ENCODE results near the gene NSD1.
"Not testable (repeated sequence)": the region's sequence is repeated elsewhere in the genome, so short reads cannot be mapped to it uniquely, and the experiment has no call there.

NSD1 gene

DNA sequence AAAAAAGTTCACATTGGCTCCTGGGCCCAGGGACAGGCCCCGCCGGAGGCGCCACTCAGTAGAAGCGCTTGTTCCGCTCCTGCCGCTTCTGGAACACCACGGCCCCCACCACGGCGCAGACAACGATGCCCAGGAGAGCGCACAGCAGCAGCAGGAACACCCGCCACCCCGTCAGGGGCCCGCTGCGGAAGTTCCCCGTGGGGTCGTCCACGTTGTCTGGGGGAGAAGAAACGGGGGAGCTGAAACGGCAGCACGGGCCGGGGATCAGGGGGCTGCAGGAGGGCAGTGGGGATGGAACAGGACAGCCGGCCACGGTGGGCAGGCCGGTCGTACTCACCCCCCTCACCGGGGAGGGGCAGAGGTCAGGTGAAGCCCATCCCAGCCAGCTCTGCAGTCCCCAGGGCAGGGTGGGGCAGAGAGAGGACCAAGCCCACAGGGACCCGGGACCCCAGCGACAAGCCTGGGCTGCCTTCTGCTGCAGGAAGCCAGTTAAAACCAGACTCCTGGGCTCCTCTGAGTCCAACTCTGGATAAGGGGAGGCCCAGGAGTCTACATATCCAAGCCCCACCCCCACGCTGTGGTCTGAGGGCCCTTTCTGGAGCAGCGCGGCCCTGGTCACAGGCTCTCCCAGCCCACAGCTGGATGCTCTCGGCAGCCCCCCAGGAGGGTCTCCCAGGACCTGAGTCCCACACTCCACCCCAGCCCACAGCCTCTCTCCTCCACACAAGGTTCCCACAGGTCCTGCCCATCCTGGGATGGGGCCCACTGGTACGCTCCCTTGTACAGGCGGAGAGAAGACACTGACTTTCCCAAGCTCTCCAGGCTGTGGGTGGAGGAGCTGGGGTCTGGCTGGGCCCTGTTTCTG lies 198.7 kb downstream of the NSD1 start:
- DNase-seq, result no peak

DNA sequence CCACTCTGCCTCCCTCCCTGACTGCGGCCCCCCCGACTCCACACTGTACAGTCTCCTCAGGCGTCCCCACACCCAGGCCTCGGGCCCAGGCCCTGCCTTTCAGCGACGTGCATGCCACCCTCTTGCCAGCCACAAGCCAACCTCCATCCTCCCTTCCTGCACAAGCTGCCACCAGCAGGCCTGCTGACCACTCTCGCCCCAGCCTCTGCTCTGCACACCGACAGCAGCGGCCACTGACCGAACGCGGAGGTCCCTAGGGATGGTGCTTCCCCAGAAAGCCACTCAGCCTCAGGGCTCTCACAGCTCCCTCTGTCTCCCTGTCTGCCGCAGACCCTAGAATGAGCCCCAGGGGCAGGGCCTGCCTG lies 199.3 kb downstream of the NSD1 start:
- DNase-seq, result no peak

DNA sequence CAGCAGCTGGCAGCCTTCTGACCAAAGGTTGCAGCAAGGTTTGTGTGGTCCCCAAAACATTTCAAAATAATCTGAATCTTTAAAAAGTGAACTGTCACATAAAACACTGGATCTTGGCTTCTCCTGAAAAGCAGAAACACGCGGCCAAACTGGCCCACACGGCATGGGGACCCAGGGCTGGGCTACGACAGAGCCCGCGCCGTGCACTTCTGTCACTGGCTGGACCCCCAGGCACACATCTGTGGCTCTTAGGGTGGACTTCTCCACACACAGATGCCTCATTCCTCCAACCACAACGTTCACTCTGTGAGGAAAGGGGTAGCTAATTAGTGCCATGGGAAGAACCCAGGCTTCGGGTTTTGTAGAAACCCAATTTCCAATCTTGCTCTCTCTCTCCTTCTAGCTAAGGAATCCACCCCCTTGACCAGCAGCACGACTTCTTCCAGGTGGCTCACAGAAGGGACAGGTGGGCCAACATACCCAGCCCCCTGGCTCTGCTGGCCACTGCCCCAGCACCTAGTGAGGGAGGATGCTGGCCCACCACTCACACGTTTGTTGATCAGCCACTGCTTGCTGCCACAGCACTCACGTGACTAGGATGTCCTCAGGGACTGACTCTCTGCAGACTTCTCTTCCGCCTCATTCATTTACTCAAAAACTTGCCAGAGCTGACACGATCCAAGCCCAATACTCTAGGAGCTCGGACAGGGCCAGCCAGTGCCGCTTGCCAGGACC lies 200.0 kb downstream of the NSD1 start:
- DNase-seq, result no peak

DNA sequence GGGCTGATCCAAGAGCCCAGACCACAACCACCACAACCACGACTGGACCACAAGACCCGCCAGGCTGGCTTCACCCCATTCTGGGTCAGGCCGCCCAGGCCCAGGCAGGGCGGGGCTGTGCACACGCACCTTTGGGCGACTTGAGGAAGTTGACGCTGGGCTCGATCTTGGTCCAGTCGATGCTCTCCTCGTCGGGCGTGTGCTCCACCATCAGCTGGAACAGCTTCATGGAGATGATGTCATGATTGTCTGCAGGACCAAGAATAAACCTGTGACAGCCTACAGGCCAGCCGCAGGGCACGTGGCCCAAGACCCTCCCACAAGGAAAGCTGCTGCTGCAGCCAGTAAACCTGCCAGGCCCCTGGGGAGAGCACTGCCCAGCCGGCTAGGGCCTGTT lies 200.6 kb downstream of the NSD1 start:
- no peak for DNase-seq

DNA sequence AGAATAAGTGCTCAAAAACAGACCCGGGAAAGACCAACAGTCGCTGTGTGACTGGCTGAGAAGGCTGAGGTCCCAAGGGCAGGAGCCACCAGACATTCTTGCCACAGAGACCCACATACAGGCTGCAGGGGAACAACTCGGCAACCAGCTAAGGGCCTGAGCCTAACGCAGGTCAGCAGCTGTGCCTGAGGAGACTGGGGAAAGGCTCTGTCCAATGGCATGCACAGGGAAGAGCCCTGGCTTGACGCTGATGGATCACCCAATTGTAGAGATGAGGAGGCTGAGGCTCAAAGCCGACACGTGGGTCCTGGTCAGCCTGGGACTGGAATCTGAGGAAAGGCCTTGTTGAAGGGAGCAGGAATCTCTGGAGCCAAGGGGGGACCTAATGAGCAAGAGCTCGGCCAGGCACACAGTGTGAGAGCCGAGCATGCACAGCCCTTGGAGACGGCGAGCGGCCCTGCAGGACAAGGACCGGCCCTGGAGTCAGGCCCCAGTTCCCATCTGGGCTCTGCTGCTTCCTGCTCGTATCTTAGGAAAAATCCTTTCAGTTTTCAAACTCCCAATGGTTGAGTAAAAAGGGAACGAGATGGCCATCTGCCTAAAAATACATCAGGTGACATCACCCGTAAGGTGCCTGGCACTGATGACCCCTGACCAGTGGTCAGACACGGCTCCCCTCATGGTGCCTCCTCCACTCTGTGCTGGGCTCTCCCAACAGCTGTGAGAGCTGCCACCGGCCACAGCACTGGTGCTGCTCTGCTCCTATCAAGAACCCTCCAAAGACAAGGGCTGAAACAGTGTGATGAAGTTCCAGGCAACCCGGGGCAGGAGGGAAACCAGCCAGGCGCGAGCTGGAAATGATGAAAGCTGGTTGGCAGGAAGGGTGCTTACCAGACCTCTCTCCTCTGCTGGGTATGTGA lies 201.5 kb downstream of the NSD1 start:
- no peak for DNase-seq

DNA sequence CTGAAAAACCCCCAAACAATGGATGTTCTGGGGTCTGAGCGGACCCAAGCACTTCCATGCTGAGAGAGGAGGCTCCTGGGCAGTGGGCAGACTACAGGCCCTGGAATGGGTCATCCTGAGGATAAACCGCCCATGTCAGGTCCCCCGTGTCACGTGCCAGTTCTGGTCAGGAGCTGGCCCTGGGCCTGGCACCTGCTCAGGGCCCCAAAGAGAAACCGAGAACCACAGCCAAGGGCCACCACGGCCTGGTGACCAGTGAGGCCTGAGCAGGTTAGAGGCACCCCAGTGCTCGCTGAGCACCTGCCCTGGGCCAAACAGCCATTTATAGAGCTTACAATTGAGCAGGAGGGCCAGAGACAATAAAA lies 202.1 kb downstream of the NSD1 start:
- no peak for DNase-seq

GRCh38 chr5:177336112-177336511 lies 202.5 kb downstream of the NSD1 start:
- DNase-seq, result no peak

DNA sequence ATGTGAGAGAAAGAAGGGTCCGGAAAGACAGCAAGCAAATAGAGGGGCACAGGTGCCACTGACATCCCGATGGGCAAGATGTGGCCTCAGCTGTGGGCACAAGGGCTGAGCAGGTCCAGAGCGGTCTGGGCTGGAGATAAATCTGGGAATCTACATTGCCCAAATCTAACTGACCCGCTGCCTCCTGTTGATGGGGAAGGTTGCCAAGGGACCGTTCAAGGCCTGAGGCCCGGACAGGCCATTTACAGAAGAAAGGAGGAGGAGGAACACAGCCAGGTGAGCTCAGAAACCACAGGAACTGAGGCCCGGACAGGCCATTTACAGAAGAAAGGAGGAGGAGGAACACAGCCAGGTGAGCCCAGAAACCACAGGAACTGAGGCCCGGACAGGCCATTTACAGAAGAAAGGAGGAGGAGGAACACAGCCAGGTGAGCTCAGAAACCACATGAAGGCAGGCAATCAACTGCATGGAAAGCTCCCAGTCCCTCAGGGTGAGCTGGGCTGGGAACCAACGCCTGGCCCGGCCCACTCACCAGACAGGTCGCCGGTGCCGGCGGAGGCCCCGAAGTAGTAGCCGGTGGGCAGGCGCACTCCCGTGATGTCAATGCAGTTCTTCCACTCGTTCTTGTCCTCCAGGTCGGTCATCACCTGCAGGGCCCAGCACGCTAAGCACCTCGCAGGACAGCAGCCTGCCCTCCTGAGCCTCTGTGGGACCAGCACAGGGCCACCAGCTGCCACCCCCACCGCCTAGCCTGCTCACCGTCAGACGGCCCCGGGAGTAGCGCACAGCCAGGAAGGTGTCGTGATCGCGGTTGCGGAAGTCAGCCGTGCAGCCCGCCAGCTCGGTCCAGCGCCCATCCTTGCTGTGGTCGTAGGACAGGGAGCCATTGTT lies 203.3 kb downstream of the NSD1 start:
- DNase-seq, result no peak

GRCh38 chr5:177338251-177339106 lies 204.9 kb downstream of the NSD1 start:
- DNase-seq, result no peak

GRCh38 chr5:177339107-177339638 lies 205.6 kb downstream of the NSD1 start:
- DNase-seq, result no peak

DNA sequence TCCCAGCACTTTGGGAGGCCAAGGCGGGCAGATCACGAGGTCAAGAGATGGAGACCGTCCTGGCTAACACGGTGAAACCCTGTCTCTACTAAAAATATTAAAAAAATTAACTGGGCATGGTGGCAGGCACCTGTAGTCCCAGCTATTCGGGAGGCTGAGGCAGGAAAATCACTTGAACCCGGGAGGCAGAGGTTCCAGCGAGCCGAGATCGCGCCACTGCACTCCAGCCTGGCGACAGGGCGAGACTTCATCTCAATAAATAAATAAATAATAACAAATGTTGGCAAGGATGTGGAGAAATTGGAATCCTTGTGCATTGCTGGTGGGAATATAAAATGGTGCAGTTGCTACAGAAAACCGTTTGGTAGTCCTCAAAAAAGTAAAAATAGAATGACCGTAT lies 209.4 kb downstream of the NSD1 start:
- not testable (repeated sequence) for DNase-seq

DNA sequence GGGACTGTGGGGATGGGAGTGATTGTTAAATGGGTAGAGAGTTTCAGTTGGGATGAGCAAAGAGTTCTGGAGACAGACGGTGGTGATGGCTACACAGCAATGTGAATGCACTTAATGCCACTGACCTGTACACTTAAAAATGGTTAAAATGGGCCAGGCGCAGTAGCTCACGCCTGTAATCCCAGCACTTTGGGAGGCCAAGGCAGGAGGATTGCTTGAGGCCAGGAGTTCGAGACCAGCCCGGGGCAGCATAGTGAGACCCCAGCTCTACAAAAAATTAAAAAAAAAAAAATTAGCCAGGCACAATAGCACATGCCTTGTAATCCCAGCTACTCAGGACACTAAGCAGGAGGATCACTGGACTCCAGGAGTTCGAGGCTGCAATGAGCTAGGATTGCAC lies 210.2 kb downstream of the NSD1 start:
- no peak for DNase-seq

- DNase-seq, result no peak
Observed at GRCh38 chr5:177344891-177345290, 211.3 kb downstream of the NSD1 start.

GRCh38 chr5:177346820-177347219 lies 213.2 kb downstream of the NSD1 start:
- no peak for DNase-seq

DNA sequence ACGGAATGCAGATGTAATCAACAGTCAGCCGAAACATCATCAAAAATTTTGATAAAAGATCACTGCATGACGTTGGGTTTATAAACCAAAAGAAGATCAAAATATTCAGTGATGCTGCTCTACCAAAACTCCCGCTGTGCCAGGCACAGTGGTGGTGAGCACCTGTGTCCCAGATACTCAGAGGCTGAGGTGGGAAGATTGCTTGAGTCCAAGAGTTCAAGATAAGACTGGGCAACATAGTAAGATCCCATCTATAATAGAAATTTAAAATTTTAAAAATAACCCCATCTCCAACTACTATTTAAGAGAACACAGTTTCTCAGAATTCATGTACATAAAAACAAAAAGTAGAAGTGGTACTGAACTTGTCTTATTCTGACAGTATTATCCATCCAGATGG lies 214.1 kb downstream of the NSD1 start:
- DNase-seq, result no peak

- DNase-seq, result no peak
Observed at GRCh38 chr5:177349362-177349647, 215.7 kb downstream of the NSD1 start.

DNA sequence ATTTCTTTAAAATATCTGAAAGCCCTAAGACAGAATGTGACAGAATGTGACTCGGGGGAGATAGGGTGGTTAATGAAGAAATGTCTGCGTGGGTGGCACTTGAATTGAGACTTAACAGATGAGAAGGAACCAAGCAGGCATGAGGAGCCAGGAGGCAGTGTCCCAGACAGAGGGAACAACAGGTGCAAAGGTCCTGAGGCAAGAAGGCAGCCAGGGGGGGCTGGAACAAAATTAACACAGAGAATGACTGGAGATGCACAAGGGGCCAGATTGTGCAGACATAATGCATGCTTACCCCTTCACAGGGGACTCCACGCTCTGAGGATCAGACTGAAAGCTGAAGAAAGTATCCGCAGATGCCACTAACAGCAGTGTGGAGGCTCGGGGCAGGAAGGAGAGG lies 216.2 kb downstream of the NSD1 start:
- DNase-seq, result no peak
